ENCODE data around the gene CLN6.
"Not testable (repeated sequence)": the region's sequence is repeated elsewhere in the genome, so short reads cannot be mapped to it uniquely, and the experiment has no call there.

The CLN6 gene

GRCh38 chr15:68205558-68205944 lies 24.0 kb downstream of the CLN6 start:
- DNase-seq: no peak

- peak; percentile 59 to 91 for DNase-seq
These were observed 24.6 kb downstream of the CLN6 start, which contains the start of gene CALML4 for GRCh38 chr15:68204776-68205557. TSS of gene CALML4 (minus strand) at chr15:68205332. CDS start at chr15:68205247, 85 bp downstream.

GRCh38 chr15:68204361-68204760 lies 25.2 kb downstream of the CLN6 start:
- no peak for DNase-seq

GRCh38 chr15:68203956-68204355 lies 25.6 kb downstream of the CLN6 start:
- no peak for DNase-seq

GRCh38 chr15:68203486-68203885 lies 26.0 kb downstream of the CLN6 start:
- DNase-seq: no peak

- DNase-seq: not testable (repeated sequence)
These were observed 26.5 kb downstream of the CLN6 start for GRCh38 chr15:68202994-68203393.

- DNase-seq: no peak
These were observed 27.7 kb downstream of the CLN6 start for GRCh38 chr15:68201879-68202261.

GRCh38 chr15:68201153-68201878 lies 28.2 kb downstream of the CLN6 start:
- DNase-seq: no peak

GRCh38 chr15:68200016-68200861 lies 29.3 kb downstream of the CLN6 start:
- DNase-seq: no peak

- no peak for DNase-seq
These were observed 30.2 kb downstream of the CLN6 start for GRCh38 chr15:68199340-68199739.

- DNase-seq: no peak
These were observed 31.7 kb downstream of the CLN6 start for GRCh38 chr15:68197661-68198437.

- DNase-seq: no peak
These were observed 32.4 kb downstream of the CLN6 start for GRCh38 chr15:68197170-68197492.

GRCh38 chr15:68196445-68197169 lies 32.9 kb downstream of the CLN6 start:
- no peak for DNase-seq

- no peak for DNase-seq
These were observed 34.0 kb downstream of the CLN6 start for GRCh38 chr15:68195336-68196112.

GRCh38 chr15:68192804-68193486 lies 36.6 kb downstream of the CLN6 start:
- DNase-seq: no peak

GRCh38 chr15:68192117-68192516 lies 37.4 kb downstream of the CLN6 start:
- no peak for DNase-seq

- no peak for DNase-seq
These were observed 38.0 kb downstream of the CLN6 start for GRCh38 chr15:68191555-68191954.

GRCh38 chr15:68190048-68190447 lies 39.5 kb downstream of the CLN6 start:
- DNase-seq: no peak

- no peak for DNase-seq
These were observed 40.9 kb downstream of the CLN6 start for GRCh38 chr15:68188647-68189046.

GRCh38 chr15:68187559-68187958 lies 42.0 kb downstream of the CLN6 start:
- no peak for DNase-seq

Data from NCI-H526 (cell line).